HCT116 (cell line): Measurements from ENCODE around the gene ATOH8. TPM values are rescaled to one million over a fixed set of nuclear protein-coding genes. Genes with fewer than 3 reads are reported as not detected.

Source experiments
- ATAC-seq: fragments of 200-7000 bp; cut with Tn5 transposase; 2 replicates; pipeline ENCODE4 v1.9.1; 2020; ENCODE audit warnings: mild to moderate bottlenecking, moderate library complexity
- BruUV-seq: library from RNA; stranded (reverse); fragments of 400-500 nt; replicated peaks from 2 replicates; lab custom pipeline; 2021; lab: Mats Ljungman, UMichigan
- CTCF ChIA-PET: fragments of 300-600 bp; sonication (Branson Sonifier 250); formaldehyde crosslinking; loops from one replicate; lab custom pipeline; 2021; ENCODE audit warnings: antibody characterized with exemption; lab: Charles Lee
- POLR2A ChIA-PET: fragments of 300-600, 350-600 bp; sonication (Branson Sonifier 250); formaldehyde crosslinking; loops from one replicate; lab custom pipeline; 2021; ENCODE audit warnings: antibody characterized with exemption; lab: Charles Lee
- RAD21 ChIA-PET, 2 experiments: fragments of 300-600 bp; sonication (Branson Sonifier 250); formaldehyde crosslinking; loops; one replicate each; lab custom pipeline; 2023; ENCODE audit warnings: low total read pairs in 2 of 2; ENCODE audit not compliant: uncharacterized antibody in 2 of 2, unreplicated experiment in 2 of 2, low non-redundant PET in 1 of 2; lab: Charles Lee
- DNase-seq: peaks from one replicate; pipeline ENCODE4 v3.0.0-alpha.2; 2010; ENCODE audit warnings: low read depth, low spot score
- H2AFZ ChIP-seq: fragments of 200-600 bp; shearing (Covaris generic), sonication (generic); 2 replicates; pipeline ENCODE4 v1.6.1; 2017; ENCODE audit warnings: low read depth, mixed run types, mixed read lengths, antibody characterized with exemption, low read length; ENCODE audit not compliant: poor library complexity, severe bottlenecking
- H3K27ac ChIP-seq: 2 replicates; pipeline ENCODE4 v1.5.1; 2012; ENCODE audit warnings: low read depth, low read length
- H3K27me3 ChIP-seq: fragments of 200-600 bp; sonication (generic); 2 replicates; pipeline ENCODE4 v1.6.1; 2016; ENCODE audit warnings: mixed run types, low read length, mixed read lengths; ENCODE audit not compliant: insufficient read depth
- H3K36me3 ChIP-seq, 2 experiments: fragments of 200-500 bp in 1 of 2; fragments of 200-600 bp in 1 of 2; sonication (Bioruptor generic) in 1 of 2; sonication (generic) in 1 of 2; 2 replicates each; pipeline versions ENCODE4 v1.5.1 to v1.6.1; 2014 to 2016; ENCODE audit warnings: low read length in 2 of 2, inconsistent platforms in 1 of 2, mixed read lengths in 1 of 2, mixed run types in 1 of 2; ENCODE audit not compliant: insufficient read depth in 2 of 2, control insufficient read depth in 1 of 2
- H3K4me1 ChIP-seq, 2 experiments: fragments of 200-600 bp in 1 of 2; sonication (generic) in 1 of 2; 2 replicates each; pipeline versions ENCODE4 v1.5.1 to v1.6.1; 2012 to 2017; ENCODE audit warnings: low read length in 2 of 2, inconsistent platforms in 1 of 2, mild to moderate bottlenecking in 1 of 2, mixed read lengths in 1 of 2, mixed run types in 1 of 2, moderate library complexity in 1 of 2; ENCODE audit not compliant: insufficient read depth in 2 of 2, control insufficient read depth in 1 of 2
- H3K4me2 ChIP-seq: fragments of 200-600 bp; sonication (generic); 2 replicates; pipeline ENCODE4 v1.6.1; 2017; ENCODE audit warnings: mixed run types, low read length, mixed read lengths
- H3K4me3 ChIP-seq, 2 experiments: fragments of 200-600 bp in 1 of 2; sonication (generic) in 1 of 2; replicated peaks in 1 of 2; 2 replicates each; pipeline ENCODE4 v1.5.1; 2011 to 2016; ENCODE audit warnings: low read length in 2 of 2, control low read depth in 1 of 2, low read depth in 1 of 2, mild to moderate bottlenecking in 1 of 2, mixed read lengths in 1 of 2, mixed run types in 1 of 2
- H3K79me2 ChIP-seq: fragments of 200-600 bp; sonication (generic); 2 replicates; pipeline ENCODE4 v1.6.1; 2017; ENCODE audit warnings: mild to moderate bottlenecking, mixed run types, low read length, moderate library complexity, mixed read lengths; ENCODE audit not compliant: insufficient read depth
- H3K9ac ChIP-seq: fragments of 200-600 bp; sonication (generic); 2 replicates; pipeline ENCODE4 v1.6.1; 2016; ENCODE audit warnings: low read length, mixed read lengths
- H3K9me2 ChIP-seq: fragments of 200-600 bp; sonication (generic), shearing (Covaris generic); 2 replicates; pipeline ENCODE4 v1.6.1; 2017; ENCODE audit warnings: mixed run types, mild to moderate bottlenecking, moderate library complexity; ENCODE audit not compliant: insufficient read depth
- H3K9me3 ChIP-seq, 2 experiments: fragments of 200-500 bp in 1 of 2; fragments of 200-600 bp in 1 of 2; sonication (Bioruptor generic) in 1 of 2; sonication (generic) in 1 of 2; 2 replicates each; pipeline ENCODE4 v1.6.1; 2014 to 2017; ENCODE audit warnings: low read length in 2 of 2, mixed read lengths in 2 of 2, inconsistent platforms in 1 of 2, low read depth in 1 of 2, mild to moderate bottlenecking in 1 of 2, mixed run types in 1 of 2, moderate library complexity in 1 of 2; ENCODE audit not compliant: control insufficient read depth in 1 of 2, insufficient read depth in 1 of 2
- H4K20me1 ChIP-seq: fragments of 200-600 bp; sonication (generic), shearing (Covaris generic); 2 replicates; pipeline ENCODE4 v1.6.1; 2017; ENCODE audit warnings: mixed run types, mild to moderate bottlenecking, moderate library complexity; ENCODE audit not compliant: insufficient read depth
- CBX3 ChIP-seq: IDR thresholded peaks from 2 replicates; pipeline ENCODE4 v1.6.1; 2012; ENCODE audit warnings: low read depth
- EGR1 ChIP-seq: IDR thresholded peaks from 2 replicates; pipeline ENCODE4 v1.6.1; 2012; ENCODE audit warnings: low read depth
- JUND ChIP-seq: IDR thresholded peaks from 2 replicates; pipeline ENCODE4 v1.6.1; 2012
- POLR2AphosphoS5 ChIP-seq: IDR thresholded peaks from 2 replicates; pipeline ENCODE4 v1.6.1; 2011; ENCODE audit warnings: mild to moderate bottlenecking, low read depth, low read length, moderate library complexity
- SP1 ChIP-seq: IDR thresholded peaks from 2 replicates; pipeline ENCODE4 v1.6.1; 2012; ENCODE audit warnings: low read depth
- TCF7L2 ChIP-seq: IDR thresholded peaks from 2 replicates; pipeline ENCODE4 v1.7.0; 2011; ENCODE audit warnings: borderline replicate concordance, inconsistent platforms; ENCODE audit not compliant: insufficient read depth, insufficient read length; ENCODE audit errors: extremely low read depth
- YY1 ChIP-seq: IDR thresholded peaks from 2 replicates; pipeline ENCODE4 v1.6.1; 2011; ENCODE audit warnings: low read length, low read depth, moderate library complexity, mild to moderate bottlenecking; ENCODE audit not compliant: insufficient replicate concordance; ENCODE audit errors: extremely low read depth
- ZFX ChIP-seq: fragments of 450-650 bp; IDR thresholded peaks from 2 replicates; pipeline ENCODE4 v1.6.1; 2017
- intact Hi-C: fragments of 100-400 bp; cut with micrococcal nuclease; formaldehyde crosslinking; loops from 2 replicates; pipeline ENCODE4 v1.10.0; 2022
- total RNA-seq: library from RNA; stranded (reverse); gene quantifications from one replicate; pipeline ENCODE4 v1.2.1, GENCODE V29; 2021; ENCODE audit not compliant: unreplicated experiment
- TF ChIP-seq, protein P1 (sequence below): IDR thresholded peaks from 2 replicates; pipeline ENCODE4 v1.6.1; 2011; ENCODE audit warnings: mild to moderate bottlenecking, low read length, moderate library complexity; ENCODE audit not compliant: insufficient replicate concordance; ENCODE audit errors: extremely low read depth
- TF ChIP-seq, protein P2 (sequence below): IDR thresholded peaks from 2 replicates; pipeline ENCODE4 v1.6.1; 2012
- TF ChIP-seq, protein P3 (sequence below): IDR thresholded peaks from 2 replicates; pipeline ENCODE4 v1.6.1; 2012

Gene ATOH8
- total RNA-seq, 1 experiment from 2014 or later: 0.74 TPM

DNA sequence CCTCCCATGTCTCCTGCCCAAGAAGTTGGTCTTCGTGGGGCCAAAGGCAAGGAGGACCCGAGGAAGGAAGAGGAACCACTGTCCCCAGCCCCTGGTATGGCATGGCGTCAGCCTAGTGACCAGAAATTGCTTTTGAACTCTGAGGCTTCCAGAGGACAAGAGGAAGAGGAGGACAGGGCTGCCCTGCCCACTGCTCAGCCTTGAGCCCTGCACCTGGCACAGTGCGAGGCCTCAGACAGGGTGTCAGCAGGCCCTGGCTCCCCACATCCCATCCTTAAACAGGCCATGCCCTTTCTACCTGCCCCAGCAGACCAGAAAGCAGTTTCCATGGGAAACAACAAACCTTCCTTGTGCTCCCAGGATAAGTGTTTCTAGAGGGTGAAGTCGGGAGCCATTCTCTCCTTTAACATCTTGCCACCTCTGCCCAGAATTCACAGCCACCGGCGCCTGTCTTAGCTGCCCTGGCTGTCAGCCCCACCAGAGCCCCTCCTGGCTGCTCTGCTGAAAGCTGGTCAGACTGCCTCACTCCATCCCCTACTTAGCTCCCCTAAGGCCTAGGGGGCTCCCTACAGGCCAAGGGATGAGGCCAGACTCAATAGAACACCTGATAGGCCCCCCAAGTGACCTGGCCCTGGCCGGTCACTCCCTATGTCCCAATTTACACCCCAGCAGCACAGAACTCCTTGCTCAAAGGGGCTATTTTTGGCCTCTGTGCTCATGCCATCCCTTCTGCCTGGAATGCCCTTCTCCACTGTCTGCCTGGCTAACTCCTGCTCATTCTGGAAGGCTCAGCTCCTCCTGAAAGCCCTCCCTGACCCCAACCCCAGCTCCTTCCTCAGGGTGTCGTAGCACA, 20.6 kb downstream of the ATOH8 start:
- no TSS peak for BruUV-seq
- POLR2A ChIA-PET: no interaction called here
- ATAC-seq (no peak), DNase-seq (no peak)
- Histone ChIP-seq H3K27ac (no peak overlapping the region), H3K27me3 (peaks cover 18% of the 10 kb centered on the region; the same call in 1 of the 2 replicates), H3K79me2 (no peaks in the 10 kb centered on the region), H3K36me3 (no peaks in the 10 kb centered on the region), H3K4me3 (no peak overlapping the region), H3K9me3 (no peaks in the 10 kb centered on the region), H3K9ac (no peak overlapping the region), H2AFZ (no peak overlapping the region), H3K4me1 (peaks cover 39 to 40% of the 10 kb centered on the region in 2 experiments), H3K9me2 (no peaks in the 10 kb centered on the region), H4K20me1 (no peaks in the 10 kb centered on the region), H3K4me2 (no peak overlapping the region)
- CTCF ChIA-PET: no interaction called here
- RAD21 ChIA-PET: no interaction called here
- TF ChIP-seq ZFX (no peak), YY1 (no peak)
- intact Hi-C loops: no loop called here

DNA sequence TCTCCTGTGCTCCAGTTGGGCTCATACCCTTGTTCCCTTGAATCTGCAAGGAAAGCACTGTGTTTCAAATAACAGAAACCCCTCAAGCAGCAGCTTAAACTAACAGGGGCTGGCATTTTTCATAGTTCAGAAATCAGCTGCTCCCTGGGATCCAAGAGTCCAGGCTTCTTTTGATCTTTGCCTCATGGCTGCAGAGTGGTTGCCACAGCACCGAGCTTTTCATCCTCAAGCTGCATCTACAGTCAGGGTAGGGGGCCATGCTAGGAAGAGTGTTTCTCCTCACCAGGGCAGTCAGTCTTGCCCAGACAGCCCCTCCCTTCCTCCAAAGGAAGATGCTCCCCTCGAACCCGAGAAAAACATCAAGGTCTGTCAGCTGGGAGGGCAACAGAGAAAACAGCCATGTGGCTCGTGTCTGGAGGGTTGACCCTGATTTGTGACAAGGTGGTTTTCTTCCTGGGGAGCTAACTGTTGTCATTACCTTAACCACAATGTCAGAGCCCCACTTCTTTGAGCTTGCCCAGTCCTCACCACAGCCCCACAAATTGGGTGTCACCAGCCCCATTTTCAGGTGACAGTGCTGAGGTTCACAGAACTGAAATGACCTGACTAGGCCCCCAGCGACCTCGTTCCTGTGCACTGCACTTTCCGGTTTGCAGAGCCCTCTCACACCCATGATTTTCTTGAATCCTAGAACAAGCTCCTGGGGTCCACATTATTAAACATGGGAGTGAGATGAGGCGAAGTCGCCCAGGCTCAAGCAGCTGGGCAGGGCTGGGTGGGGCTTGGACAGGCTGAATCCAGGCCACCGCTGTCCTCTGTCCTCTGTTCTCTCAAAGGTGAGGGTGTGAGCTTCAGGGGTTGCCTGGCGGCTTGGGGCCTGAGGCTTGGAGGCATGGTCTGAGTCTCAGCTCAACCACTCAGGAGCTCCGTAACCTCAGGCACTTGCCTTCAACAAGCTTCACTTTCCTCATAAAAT, 21.9 kb downstream of the ATOH8 start:
- H3K27ac ChIP-seq: no peak overlapping the region
- intact Hi-C loops: no loop called here
- no peak overlapping the region for H3K4me3 ChIP-seq
- no peaks in the 10 kb centered on the region for H4K20me1 ChIP-seq
- H3K4me1 ChIP-seq: peaks cover 28 to 29% of the 10 kb centered on the region in 2 experiments
- no peaks in the 10 kb centered on the region for H3K36me3 ChIP-seq
- CTCF ChIA-PET: no interaction called here
- POLR2A ChIA-PET: no interaction called here
- ATAC-seq (no peak), DNase-seq (no peak)
- no peaks in the 10 kb centered on the region for H3K9me3 ChIP-seq
- no TSS peak for BruUV-seq
- no peak overlapping the region for H3K4me2 ChIP-seq
- H3K9me2 ChIP-seq: no peaks in the 10 kb centered on the region
- H3K79me2 ChIP-seq: no peaks in the 10 kb centered on the region
- H2AFZ ChIP-seq: no peak overlapping the region
- RAD21 ChIA-PET: no interaction called here
- no peak overlapping the region for H3K9ac ChIP-seq
- H3K27me3 ChIP-seq: peaks cover 18% of the 10 kb centered on the region; the same call in 1 of the 2 replicates
- TF ChIP-seq CBX3: no peak
- no peak for TF ChIP-seq SP1
- TF ChIP-seq, protein P1, sequence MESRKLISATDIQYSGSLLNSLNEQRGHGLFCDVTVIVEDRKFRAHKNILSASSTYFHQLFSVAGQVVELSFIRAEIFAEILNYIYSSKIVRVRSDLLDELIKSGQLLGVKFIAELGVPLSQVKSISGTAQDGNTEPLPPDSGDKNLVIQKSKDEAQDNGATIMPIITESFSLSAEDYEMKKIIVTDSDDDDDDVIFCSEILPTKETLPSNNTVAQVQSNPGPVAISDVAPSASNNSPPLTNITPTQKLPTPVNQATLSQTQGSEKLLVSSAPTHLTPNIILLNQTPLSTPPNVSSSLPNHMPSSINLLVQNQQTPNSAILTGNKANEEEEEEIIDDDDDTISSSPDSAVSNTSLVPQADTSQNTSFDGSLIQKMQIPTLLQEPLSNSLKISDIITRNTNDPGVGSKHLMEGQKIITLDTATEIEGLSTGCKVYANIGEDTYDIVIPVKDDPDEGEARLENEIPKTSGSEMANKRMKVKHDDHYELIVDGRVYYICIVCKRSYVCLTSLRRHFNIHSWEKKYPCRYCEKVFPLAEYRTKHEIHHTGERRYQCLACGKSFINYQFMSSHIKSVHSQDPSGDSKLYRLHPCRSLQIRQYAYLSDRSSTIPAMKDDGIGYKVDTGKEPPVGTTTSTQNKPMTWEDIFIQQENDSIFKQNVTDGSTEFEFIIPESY: no peak
- TF ChIP-seq, protein P2, sequence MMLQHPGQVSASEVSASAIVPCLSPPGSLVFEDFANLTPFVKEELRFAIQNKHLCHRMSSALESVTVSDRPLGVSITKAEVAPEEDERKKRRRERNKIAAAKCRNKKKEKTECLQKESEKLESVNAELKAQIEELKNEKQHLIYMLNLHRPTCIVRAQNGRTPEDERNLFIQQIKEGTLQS: no peak
- TF ChIP-seq EGR1: no peak
- no peak for TF ChIP-seq JUND
- TF ChIP-seq, protein P3, sequence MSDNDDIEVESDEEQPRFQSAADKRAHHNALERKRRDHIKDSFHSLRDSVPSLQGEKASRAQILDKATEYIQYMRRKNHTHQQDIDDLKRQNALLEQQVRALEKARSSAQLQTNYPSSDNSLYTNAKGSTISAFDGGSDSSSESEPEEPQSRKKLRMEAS: no peak
- no peak for TF ChIP-seq POLR2AphosphoS5
- TF ChIP-seq TCF7L2: no peak
